Cortex of kidney (tissue), 1 donor: Measurements from ENCODE around the gene ATP2A3.

Experiments used
- DNase-seq: peaks from one replicate; lab custom pipeline; 2025; lab: John Stamatoyannopoulos, UW

The ATP2A3 gene

GRCh38 chr17:3890082-3890877, 74.0 kb downstream of the ATP2A3 start:
- no peak for DNase-seq

GRCh38 chr17:3889325-3890012, 74.8 kb downstream of the ATP2A3 start:
- DNase-seq, result no peak

DNA sequence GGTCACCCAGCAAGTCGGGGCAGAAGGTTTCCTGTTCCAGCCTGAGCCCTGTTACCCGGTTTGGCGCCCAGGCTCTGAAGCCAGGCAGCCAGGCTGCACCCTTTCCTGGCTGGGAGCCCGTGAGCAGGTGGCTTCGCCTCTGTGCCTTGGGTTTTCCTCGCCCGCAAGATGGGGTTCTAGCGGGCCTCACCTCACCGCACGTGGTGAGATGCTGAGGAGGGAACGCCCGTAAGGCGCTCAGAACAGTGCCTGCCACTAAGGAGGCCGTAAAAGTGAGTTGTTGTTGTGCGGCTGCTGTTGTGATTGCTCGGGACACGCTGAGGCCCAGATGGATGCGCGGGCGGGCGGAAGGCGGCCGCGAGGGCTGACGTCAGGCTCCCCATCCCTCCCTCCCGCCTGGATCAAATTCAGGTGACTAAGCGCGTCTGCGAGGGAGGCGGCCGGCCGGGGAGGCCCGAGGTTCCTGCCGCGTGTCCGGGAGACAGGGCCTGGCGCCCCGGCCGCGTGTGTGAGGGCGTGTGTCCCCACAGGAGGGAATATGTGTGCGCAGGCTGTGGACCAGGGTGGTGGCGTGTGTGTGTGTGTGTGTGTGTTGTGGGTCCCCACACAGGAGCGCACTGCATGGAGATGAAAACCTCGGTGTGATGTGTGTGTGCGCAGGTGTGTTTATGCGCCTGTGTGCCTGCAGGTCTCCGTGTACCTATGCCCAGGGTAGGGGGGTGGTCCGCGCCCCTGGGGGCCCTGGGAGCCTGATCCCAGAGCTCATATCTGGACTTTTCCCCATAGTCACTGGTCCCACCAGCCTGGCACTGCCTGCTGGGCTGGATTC, 75.7 kb downstream of the ATP2A3 start:
- DNase-seq, result no peak

DNA sequence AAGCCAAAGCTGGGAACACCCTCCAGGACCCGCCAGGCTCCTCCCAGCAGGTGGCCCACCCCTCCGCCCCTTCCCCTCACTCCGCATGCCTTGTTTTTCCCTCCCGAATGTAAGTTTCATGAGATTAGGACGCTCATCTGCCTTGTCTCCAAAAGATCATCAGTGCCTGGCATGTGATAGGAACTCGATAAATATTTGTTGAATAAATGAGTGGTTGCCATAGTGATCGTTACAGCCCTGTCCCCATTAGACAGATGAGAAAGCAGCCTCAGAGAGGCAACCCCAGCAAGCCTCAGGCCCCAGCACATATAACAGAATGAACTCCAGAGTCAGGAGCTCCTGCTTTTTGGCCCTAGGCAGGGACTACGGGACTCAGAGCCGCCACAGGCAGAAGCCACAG, 76.4 kb downstream of the ATP2A3 start:
- no peak for DNase-seq

DNA sequence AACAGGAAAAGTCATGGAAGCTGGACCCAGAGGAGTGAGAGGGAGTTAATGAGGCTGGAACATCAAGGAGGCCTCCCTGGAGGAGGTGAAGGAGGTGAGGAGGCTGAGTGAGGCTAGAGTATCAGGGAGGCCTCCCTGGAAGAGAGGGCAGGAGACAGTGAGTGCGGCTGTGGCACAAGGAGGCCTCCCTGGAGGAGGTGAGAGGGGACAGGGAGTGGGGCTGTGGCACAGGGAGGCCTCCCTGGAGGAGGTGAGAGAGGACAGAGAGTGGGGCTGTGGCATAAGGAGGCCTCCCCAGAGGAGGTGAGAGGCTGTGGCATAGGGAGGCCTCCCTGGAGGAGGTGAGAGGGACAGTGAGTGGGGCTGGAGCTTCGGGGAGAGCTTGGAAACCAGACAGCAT, 76.8 kb downstream of the ATP2A3 start:
- no peak for DNase-seq

- DNase-seq, result no peak
These were observed 77.5 kb downstream of the ATP2A3 start for GRCh38 chr17:3886776-3887175.

DNA sequence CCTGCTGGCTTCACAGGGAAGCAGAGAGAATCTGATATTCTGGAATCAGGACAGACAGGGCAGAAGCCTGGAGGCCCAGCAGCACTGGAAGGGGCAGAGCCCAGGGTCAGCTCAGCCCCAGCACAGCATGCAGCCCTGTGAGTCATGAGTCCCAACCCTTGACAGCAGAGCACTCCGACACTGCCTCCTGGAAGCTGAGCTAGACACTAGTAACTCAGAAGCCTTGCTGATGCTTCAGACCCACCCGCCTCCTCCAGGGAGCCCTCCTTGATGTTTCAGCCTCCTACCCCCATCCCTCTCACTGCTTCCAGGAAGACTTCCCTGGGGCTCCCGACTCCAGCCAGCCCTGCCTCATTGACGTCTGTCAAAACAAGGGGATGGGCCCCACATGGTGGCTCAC, 78.3 kb downstream of the ATP2A3 start:
- no peak for DNase-seq

DNA sequence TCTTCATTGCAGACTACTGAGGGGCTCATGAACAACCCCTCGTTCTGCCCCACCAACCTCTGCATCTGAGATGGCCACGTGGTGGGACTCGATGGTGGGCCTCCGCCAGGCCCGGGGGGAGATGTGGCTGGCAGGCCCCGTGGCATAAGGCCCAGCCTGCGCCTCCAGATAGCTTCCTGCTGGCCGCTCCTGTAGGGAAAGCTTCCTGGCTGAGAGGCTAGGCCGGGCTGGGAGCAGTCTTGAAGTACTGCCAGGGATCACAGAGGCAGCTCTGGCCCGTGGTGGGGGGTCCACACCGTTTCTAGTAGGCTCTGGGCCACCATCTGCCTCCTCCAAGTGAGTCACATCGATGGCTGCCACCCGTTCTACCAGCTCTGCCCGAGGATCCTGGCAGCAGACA, 79.0 kb downstream of the ATP2A3 start:
- DNase-seq, result no peak

DNA sequence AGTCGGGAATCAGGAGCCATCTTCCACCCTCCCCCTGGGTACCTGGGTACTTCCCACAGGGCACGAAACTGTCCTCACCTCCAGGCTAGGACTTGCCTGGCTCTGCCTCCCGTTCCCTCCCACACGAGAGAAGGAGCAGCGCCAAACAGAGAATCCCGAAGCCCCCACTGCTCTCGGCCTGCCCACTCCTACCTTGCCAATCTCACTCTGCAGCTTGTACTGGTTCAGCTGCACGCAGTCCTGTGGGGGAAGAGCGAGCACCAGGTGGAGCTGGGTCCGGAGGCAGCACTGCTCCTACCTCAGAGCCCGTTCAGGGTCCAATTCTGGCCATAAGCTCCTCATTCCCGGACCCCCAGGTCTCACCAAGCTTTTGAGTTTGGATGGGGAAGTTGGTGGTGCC, 80.0 kb downstream of the ATP2A3 start:
- no peak for DNase-seq

- DNase-seq, result no peak
These were observed 82.0 kb downstream of the ATP2A3 start for GRCh38 chr17:3882276-3882675.

DNA sequence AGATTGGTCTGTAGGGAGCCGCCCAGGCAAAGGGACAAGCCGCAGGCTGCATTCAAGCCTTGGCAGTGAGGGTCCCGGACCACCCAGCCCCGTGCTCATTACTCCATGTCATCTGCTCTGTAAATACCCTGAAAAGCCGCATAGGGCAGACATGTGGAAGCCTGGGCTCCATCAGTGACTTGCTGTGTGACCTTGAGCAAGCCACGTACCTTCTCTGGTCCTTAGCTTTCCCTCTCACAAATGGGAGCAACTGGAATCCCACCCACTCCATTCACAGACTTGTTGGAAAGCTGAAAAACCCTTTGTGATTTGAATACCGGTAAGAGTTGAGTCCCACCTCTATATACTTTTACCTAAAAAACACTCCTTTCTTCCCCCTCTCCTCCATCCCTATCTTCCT, 83.3 kb downstream of the ATP2A3 start:
- no peak for DNase-seq

DNA sequence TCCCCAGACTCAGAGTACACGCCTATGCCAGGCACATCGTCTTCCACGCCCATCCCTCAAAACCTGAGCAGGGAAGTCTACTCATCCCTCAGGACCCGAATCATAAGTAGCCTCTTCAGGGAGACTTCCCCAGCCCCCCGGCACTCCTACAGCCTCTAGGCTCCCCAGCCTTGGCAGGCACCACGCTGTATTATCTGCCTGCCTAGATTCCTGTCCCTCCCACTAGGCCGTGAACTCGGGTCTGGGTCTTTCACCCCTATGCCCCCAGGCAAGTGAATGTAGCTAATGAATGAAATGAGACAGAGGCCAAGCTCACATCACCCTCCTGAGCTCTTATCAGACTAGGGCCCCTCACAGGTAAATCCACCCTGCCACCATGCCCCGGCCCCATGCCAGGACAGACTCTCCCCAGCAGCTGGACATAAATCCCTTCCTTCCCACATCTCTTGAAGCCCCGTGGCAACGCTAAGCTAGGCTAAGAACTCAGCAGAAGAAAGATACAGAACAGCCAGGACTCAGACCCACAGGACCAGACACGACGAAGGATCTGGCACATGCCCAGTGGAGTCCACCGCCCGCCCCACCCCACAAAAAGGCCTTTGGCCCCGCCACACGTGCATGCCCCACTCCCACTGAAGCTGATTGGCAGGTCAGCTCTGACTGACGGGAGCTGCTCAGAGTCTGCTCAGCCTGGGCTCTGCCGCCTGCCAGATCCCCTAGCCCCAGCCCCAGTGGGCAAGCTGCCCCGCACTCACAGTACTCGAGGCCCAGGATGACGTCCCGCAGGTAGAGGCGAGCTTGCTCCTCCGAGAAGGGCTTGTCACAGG, 84.4 kb downstream of the ATP2A3 start:
- DNase-seq, result no peak

- no peak for DNase-seq
These were observed 85.1 kb downstream of the ATP2A3 start for GRCh38 chr17:3879186-3879585.

DNA sequence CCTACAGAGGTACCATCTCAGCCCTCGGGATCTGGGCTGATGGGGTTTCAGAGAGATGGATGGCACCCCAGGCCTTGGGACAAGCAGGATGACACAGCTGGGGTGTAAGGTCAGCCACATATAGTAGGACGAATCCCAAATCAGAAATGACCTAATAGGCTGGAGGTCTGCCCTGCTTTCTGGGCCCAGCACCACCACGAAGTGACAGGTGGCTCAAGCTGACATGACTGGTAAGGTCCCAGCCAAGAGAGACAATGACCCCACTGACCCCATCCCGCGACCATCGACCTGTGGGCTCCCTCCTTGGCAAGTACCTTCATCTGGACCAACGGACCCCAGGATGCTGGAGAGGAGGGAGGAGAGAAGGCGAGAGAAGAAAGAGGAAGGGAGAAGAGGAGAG, 87.0 kb downstream of the ATP2A3 start:
- no peak for DNase-seq

DNA sequence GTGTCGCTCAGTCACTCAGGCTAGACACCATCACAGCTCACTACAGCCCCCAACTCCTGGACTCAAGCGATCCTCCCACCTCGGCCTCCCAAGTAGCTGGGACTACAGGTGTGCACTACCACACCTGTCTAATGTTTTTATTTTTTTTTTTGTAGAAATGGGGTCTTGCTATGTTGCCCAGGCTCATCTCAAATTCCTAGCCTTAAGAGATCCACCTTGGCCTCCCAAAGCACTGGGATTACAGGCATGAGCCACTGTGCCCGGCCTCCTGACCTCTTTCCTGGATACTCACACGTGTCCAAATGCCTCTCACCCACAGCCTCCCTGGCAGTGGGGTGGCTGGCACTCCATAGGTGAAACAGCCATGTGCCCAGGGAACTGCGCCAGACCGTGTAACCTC, 88.9 kb downstream of the ATP2A3 start:
- no peak for DNase-seq
